NT2/D1 (cell line): ENCODE results near the gene SARS1.

Experiments used
- YY1 ChIP-seq: IDR thresholded peaks from 2 replicates; pipeline ENCODE4 v1.6.1; 2011; ENCODE audit not compliant: insufficient read length, insufficient read depth
- ZNF274 ChIP-seq: IDR thresholded peaks from 2 replicates; pipeline ENCODE4 v1.6.1; 2011; ENCODE audit warnings: mild to moderate bottlenecking, low read depth, low read length

DNA sequence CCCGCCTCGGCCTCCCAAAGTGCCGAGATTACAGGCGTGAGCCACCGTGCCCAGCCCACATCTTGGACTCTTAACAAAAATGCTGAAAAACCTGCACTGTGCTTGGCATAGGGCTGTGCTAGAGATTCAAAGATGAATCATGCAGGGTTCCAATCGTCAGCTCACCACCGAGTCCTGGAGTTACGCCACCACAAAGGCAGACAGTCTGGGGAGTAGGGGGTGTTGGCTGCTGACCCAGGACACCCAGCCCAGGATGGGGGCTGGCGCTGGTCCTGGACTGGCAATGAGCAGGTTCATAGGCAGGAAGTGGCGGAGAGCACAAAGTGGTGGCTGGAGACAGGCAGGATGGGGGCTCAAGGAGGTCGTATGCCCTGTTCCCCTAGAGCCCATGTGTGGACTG, 53.2 kb downstream of the SARS1 start:
- TF ChIP-seq ZNF274: no peak
- no peak for TF ChIP-seq YY1
